Astrocyte of the spinal cord (primary cell): ENCODE measurements around the gene TOR1AIP1.
A peak's percentile ranks its signal among the peaks of the same experiment; 100 is the strongest.

Experiments
- DNase-seq: peaks from one replicate; pipeline ENCODE4 v3.0.0; 2011; ENCODE audit warnings: low read depth, low spot score
- H3K4me3 ChIP-seq: 2 replicates; pipeline ENCODE4 v1.5.1; 2011; ENCODE audit warnings: low read depth, mild to moderate bottlenecking, low read length, moderate library complexity
- in situ Hi-C: cut with HindIII; loops from 2 replicates; pipeline ENCODE4 v1.10.0; 2017; ENCODE audit warnings: low sequenced_read_pairs
- TF ChIP-seq, protein P1 (sequence below): IDR thresholded peaks from 2 replicates; pipeline ENCODE4 v1.5.1; 2012; ENCODE audit warnings: low read depth, mild to moderate bottlenecking, low read length, inconsistent platforms

TOR1AIP1 gene

DNA sequence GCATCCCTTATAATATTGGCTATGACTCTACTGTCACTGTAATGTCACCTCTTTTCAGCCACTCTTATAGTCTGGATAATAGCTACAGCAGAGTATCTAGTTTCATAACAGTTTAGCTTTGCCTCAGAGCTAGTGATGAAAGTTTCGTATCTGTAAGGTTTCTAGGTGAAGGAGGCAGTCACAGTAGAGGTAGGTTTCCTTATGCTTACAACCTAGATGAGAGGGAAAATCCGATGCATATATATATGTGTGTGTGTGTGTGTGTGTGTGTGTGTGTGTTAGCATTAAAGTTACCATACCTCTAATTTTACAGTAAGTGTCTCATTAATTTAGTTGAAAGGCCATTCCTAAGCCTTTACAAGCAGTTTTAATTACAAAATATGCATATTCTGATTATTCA lies 2.3 kb upstream of the TOR1AIP1 start:
- no peak for DNase-seq
- TF ChIP-seq, protein P1, sequence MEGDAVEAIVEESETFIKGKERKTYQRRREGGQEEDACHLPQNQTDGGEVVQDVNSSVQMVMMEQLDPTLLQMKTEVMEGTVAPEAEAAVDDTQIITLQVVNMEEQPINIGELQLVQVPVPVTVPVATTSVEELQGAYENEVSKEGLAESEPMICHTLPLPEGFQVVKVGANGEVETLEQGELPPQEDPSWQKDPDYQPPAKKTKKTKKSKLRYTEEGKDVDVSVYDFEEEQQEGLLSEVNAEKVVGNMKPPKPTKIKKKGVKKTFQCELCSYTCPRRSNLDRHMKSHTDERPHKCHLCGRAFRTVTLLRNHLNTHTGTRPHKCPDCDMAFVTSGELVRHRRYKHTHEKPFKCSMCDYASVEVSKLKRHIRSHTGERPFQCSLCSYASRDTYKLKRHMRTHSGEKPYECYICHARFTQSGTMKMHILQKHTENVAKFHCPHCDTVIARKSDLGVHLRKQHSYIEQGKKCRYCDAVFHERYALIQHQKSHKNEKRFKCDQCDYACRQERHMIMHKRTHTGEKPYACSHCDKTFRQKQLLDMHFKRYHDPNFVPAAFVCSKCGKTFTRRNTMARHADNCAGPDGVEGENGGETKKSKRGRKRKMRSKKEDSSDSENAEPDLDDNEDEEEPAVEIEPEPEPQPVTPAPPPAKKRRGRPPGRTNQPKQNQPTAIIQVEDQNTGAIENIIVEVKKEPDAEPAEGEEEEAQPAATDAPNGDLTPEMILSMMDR: no peak
- in situ Hi-C loops: no loop called here
- H3K4me3 ChIP-seq: no peak overlapping the region

DNA sequence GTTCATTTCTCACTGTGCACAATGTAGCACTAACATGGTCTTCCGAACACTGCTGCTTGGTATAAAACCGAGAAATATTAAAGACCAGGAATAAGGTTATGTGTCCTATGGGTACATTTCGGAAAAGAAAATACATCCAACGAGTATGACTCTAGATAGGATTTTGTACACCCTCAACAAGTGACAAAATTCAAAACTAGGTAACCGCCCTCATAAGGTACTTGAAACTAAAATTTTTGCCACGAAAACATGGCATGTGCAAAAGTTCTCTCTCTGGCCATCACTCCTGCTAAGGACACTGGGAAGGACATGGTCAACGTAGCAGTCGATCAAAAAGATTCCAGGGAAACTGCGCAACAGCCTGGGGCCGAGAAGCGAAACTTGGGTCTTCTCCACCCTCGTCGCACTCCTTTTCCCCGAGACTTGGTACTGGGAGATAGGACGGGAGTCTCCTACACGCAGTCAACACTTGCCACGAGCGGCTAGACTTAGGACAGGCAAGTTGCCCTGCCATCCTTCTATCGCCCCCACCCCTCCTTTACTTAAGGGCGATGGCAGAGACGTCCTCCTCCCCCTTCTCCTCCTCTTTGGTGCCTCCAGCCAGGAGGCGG lies 338 bp upstream of the TOR1AIP1 start:
- in situ Hi-C loops: no loop called here
- TF ChIP-seq, protein P1: no peak
- H3K4me3 ChIP-seq: peak overlapping the region; percentile 91
- peak; percentile 96 for DNase-seq

DNA sequence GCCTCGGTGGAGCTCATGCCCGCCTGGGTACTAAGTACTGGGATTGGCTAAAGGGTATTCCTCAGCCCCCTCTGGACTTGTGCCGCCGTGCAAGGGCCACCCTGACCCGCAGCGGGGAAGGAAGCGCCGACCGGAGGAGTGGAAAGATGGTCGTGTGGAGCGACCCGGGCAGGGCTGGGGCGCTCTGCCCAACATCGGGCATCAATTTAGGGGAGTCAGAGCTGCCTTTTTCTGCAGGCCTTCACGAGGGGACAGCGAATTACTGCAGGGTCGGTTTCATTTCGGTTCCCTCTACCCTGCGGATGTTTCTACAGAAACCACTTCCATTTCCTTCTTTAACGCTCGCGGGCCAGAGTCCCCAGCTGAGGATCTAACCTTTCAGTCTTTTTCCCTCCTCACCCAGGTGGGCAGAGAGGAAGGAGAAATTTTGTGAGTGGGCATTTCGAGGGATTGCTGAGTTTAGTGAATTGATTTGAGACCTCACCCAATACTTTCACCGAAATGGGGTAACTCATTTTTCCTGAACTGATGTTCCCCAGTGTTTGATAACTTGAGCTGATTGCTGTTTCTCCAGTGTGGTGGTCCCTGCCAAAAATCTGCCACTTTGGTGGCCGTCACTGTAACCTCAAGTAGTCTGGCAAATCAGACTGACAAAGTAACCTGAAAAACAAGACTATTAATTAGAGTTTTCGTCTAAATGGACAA lies 1.1 kb downstream of the TOR1AIP1 start:
- H3K4me3 ChIP-seq: peak overlapping the region; percentile 91
- no peak for DNase-seq
- TF ChIP-seq, protein P1: no peak
- in situ Hi-C loops: no loop called here

DNA sequence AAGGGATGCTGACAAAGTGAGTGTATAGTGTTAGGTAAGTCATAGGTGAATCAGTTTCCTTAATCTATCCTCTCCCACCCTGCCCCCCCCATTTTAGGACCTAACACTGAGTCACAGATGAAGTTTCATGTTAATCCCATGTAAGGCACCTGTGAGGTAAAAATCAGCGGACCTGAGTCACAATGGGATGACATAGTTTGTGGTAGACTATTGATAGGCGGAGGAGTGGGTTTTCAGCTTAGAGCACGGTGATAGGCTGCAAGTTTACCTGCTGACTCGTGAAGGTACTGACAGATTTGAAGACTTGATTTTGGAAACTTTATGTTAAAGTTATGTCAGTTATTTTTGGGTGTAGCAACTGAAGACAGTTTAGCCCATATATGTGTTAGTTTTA lies 1.7 kb downstream of the TOR1AIP1 start:
- H3K4me3 ChIP-seq: peak overlapping the region; percentile 91
- peak; percentile 30 for DNase-seq
- TF ChIP-seq, protein P1: no peak
- in situ Hi-C loops: no loop called here

DNA sequence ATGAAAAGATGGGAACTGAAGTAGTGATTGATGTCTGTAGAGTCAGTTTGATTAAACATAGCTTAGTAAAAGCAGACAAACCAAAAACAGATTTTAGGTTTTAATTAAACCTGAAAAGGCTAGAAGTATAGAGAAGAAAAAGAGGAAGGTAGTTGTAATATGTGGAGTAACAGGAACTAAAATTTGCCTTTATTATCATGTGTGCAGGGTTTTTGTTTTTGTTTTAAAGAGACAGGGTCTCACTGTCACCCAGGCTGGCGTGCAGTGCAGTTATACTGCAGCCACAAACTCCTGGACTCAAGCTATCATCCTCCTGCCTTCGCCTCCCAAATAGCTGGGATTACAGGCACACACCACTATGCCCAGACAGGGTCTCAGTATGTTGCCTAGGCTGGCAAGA lies 6.0 kb downstream of the TOR1AIP1 start:
- no peak overlapping the region for H3K4me3 ChIP-seq
- TF ChIP-seq, protein P1: no peak
- no peak for DNase-seq
- in situ Hi-C loops: no loop called here

DNA sequence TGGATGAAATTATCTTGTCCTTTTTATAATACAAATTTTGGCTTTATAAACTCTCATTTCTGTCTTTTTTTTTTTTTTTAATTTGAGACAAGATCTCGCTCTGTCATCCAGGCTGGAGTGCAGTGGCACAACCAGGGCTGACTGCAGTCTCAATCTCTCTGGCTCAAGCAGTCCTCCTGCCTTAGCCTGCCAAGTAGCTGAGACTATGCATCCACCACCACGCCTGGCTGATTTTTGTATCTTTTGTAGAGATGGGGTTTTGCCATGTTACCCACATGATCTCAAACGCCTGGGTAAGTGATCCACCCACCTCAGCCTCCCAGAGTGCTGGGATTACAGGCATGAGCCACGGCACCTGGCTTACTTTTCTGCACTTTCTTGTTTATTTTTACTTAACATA lies 7.5 kb downstream of the TOR1AIP1 start:
- DNase-seq: no peak
- no peak overlapping the region for H3K4me3 ChIP-seq
- TF ChIP-seq, protein P1: no peak
- in situ Hi-C loops: no loop called here
